ENCODE data around the gene SLC39A11. TPM values are rescaled to one million over a fixed set of nuclear protein-coding genes. Genes with fewer than 3 reads are reported as not detected.

The SLC39A11 gene
- total and polyA plus RNA-seq, 3 donors from 2014 or later: 11.4 to 18.6 (median 18.0) TPM

DNA sequence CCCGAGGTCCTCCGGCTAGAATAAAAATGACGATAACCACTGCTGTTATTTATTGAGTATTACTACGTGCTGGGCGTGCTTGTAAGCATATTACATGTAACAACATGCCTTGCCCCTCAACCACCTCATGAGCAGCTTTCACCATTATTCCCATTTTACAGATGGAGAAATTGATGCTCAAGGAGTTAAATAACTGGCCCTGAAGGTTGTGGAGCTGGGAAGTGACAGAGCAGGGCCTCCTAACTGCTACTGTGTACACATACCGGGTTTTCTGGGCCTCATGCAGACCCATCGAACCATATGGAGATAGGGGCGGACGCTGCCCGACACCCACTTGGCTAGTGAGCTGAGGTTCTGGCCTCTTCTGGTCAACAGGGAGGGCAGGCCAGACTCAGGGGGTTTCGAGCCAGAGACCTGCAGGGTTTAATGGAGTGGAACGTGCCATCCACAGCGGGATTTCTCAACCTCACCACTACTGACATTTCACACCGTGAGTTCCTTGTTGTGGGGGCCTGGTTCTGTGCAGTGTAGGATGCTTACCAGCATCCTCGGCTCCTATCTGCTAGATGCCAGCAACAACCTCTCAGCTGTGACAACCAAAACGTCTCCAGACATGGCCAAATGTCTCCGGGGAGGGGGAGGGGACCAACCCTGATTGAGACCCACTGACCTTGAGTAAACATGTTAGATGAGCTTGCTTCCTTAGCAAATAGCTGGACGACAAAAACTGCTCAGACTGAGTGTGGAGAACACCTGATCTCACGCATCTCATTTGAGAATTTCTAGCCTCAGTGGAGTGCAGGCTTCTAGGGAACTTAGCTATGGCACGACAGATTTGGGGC is 432.0 kb downstream of the SLC39A11 start:
- 84 to 87% methylated on average over 16 to 19 of the region's 20 CpGs for WGBS, 2 donors
- no peaks in the 10 kb centered on the region for H3K36me3 ChIP-seq (ENCODE audit: low read depth, missing control alignments)
- TF ChIP-seq, protein P1, sequence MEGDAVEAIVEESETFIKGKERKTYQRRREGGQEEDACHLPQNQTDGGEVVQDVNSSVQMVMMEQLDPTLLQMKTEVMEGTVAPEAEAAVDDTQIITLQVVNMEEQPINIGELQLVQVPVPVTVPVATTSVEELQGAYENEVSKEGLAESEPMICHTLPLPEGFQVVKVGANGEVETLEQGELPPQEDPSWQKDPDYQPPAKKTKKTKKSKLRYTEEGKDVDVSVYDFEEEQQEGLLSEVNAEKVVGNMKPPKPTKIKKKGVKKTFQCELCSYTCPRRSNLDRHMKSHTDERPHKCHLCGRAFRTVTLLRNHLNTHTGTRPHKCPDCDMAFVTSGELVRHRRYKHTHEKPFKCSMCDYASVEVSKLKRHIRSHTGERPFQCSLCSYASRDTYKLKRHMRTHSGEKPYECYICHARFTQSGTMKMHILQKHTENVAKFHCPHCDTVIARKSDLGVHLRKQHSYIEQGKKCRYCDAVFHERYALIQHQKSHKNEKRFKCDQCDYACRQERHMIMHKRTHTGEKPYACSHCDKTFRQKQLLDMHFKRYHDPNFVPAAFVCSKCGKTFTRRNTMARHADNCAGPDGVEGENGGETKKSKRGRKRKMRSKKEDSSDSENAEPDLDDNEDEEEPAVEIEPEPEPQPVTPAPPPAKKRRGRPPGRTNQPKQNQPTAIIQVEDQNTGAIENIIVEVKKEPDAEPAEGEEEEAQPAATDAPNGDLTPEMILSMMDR (IDR thresholded peaks at IDR 0.05): no peak
- no peak for TF ChIP-seq POLR2A (IDR thresholded peaks at IDR 0.05)
- no peak for DNase-seq
- no peak overlapping the region for H3K27ac ChIP-seq
- H3K27me3 ChIP-seq: no peaks in the 10 kb centered on the region
- peaks cover 14% of the 10 kb centered on the region for H3K4me1 ChIP-seq
- intact Hi-C loops (cut with DNase I; ENCODE audit: low total_unique reads): no loop called here
- no peak overlapping the region for H3K4me3 ChIP-seq
- H3K9me3 ChIP-seq: no peaks in the 10 kb centered on the region

DNA sequence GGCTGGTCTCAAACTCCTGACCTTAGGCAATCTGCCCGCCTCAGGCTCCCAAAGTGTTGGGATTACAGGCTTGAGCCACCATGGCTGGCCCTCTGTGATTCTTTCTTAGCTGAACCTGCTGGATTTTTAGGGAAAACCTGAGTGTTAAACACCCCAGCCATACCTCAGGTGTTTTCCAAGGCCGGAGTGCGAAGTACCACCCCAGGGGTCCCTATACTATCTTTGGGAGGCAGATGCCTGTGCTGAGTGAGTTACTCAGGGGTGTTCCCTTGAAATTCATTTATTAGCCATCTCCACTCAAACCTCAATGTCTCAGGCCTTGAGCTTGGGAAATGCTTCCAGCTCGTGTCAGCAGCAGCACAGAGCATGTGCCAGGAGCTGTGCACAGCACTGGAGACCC is 432.7 kb downstream of the SLC39A11 start:
- DNase-seq: no peak
- TF ChIP-seq POLR2A (IDR thresholded peaks at IDR 0.05): no peak
- TF ChIP-seq, protein P1 (IDR thresholded peaks at IDR 0.05): no peak
- H3K27ac ChIP-seq: no peak overlapping the region
- WGBS, 2 donors: 88 to 93% methylated on average over 4 of the region's 4 CpGs
- intact Hi-C loops (cut with DNase I; ENCODE audit: low total_unique reads): no loop called here
- H3K36me3 ChIP-seq (ENCODE audit: low read depth, missing control alignments): no peaks in the 10 kb centered on the region
- no peaks in the 10 kb centered on the region for H3K9me3 ChIP-seq
- no peaks in the 10 kb centered on the region for H3K27me3 ChIP-seq
- H3K4me3 ChIP-seq: no peak overlapping the region
- peaks cover 14% of the 10 kb centered on the region for H3K4me1 ChIP-seq

DNA sequence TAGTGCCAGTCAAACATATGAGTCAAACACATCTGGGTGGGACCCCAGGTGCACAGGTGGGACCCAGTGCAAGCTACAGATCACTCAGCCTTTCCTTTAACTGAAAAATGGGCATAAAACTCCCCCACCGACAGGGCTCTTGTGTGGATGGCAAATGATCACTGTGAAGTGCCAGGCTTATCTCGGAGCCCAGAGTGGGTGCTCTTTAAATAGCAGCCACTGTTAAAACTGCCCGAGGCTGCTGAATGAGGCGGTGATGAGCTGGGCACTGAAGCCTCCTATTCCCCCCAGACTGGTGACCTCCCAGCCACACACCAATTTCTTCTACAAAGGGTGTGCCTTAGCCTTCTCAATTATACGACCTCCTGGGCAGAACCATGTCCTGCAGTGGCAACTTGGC is 433.8 kb downstream of the SLC39A11 start:
- WGBS, 2 donors: 62 to 82% methylated on average over 5 of the region's 5 CpGs
- H3K27ac ChIP-seq: no peak overlapping the region
- no peaks in the 10 kb centered on the region for H3K36me3 ChIP-seq (ENCODE audit: low read depth, missing control alignments)
- H3K4me1 ChIP-seq: peaks cover 14% of the 10 kb centered on the region
- no peak for DNase-seq
- H3K9me3 ChIP-seq: no peaks in the 10 kb centered on the region
- no peak overlapping the region for H3K4me3 ChIP-seq
- TF ChIP-seq, protein P1 (IDR thresholded peaks at IDR 0.05): no peak
- TF ChIP-seq POLR2A (IDR thresholded peaks at IDR 0.05): no peak
- intact Hi-C loops (cut with DNase I; ENCODE audit: low total_unique reads): no loop called here
- H3K27me3 ChIP-seq: no peaks in the 10 kb centered on the region

DNA sequence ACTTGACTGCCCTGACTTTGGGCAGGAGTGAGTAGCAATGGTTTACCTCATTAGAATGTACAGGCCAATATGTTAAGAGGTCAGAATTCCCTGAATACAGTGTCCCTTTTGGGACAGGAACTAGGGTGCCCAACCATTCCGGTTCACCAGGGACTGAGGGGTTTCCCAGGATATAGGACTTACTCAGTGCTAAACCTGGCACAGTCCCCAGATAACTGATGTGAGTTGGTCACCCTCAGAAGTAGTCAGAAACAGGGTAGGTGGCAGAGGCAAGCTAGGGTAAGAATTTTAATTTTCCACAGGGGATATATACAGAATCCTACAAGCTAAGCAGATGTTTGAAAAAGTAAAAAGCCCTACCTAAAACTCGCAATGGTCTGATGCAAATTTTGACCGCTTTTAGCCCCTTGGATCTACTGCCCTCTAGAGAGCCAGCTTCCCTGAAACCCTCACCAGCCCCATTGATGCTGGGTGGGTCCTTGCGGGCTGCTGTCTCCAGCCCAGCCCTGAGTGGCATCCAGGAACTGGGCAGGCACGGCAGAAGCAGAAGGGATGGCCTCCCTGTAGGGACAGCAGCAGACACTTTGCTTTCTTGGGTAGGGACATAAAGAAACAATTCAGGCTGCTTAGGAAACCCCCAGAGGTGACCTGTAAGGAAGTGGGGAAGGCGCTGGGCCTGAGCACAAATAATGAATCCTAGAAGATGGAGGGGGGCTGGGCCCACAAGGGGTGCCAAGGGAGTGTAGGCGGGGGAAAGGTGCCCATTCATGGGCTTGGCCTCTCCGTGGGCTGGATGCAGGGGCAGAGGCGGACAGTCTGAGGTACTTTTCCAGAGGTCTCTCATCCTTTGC is 434.8 kb downstream of the SLC39A11 start:
- no peak overlapping the region for H3K4me3 ChIP-seq
- no peak for DNase-seq
- H3K36me3 ChIP-seq (ENCODE audit: low read depth, missing control alignments): no peaks in the 10 kb centered on the region
- H3K27me3 ChIP-seq: no peaks in the 10 kb centered on the region
- TF ChIP-seq, protein P1 (IDR thresholded peaks at IDR 0.05): no peak
- TF ChIP-seq POLR2A (IDR thresholded peaks at IDR 0.05): no peak
- intact Hi-C loops (cut with DNase I; ENCODE audit: low total_unique reads): no loop called here
- no peaks in the 10 kb centered on the region for H3K9me3 ChIP-seq
- H3K27ac ChIP-seq: no peak overlapping the region
- peaks cover 14% of the 10 kb centered on the region for H3K4me1 ChIP-seq
- 84 to 89% methylated on average over 9 of the region's 9 CpGs for WGBS, 2 donors

Measured in testis (tissue), 3 donors.